H1 (cell line): ENCODE results near the gene PRRT4. TPM values are rescaled to one million over a fixed set of nuclear protein-coding genes. Genes with fewer than 3 reads are reported as not detected.

ENCODE experiments used
- MAX ChIP-seq: IDR thresholded peaks from 2 replicates; pipeline ENCODE4 v1.6.1; 2012; ENCODE audit warnings: inconsistent platforms
- polyA plus RNA-seq, 7 experiments: library from polyadenylated mRNA; depleted of rRNA in 3 of 7; stranded (reverse) in 5 of 7; unstranded in 2 of 7; fragments of >200 nt in 5 of 7; fragments of 200-250 nt in 2 of 7; gene quantifications; 1 replicate in 5 of 7; 2 replicates in 1 of 7; 4 replicates in 1 of 7; pipeline versions ENCODE4 v1.2.1 to v1.2.3, GENCODE V29; 2011 to 2013; ENCODE audit warnings: missing spikeins in 2 of 7, mixed read lengths in 2 of 7
- total RNA-seq: library from RNA; stranded (reverse); fragmentation: NEBNext Ultra II Directional; extraction: Animal tissue kit (Norgen Biotek cat#: 25700); gene quantifications from 2 replicates; pipeline ENCODE4 v1.2.1, GENCODE V29; 2021

The PRRT4 gene
- total and polyA plus RNA-seq, 2 of the 8 experiments (the other 6 are each of a cell fraction or from before 2014, with no cell fraction given), result 0.34 to 1.0 TPM

GRCh38 chr7:128381161-128381821, 19.8 kb upstream of the PRRT4 start (continued):
- TF ChIP-seq MAX, result 0 out of 2 replicates have a peak, but pooled peaks have one; percentile 34
